SKM-1 (cell line): ENCODE results near the gene MTG1.
"Not testable (repeated sequence)": the region's sequence is repeated elsewhere in the genome, so short reads cannot be mapped to it uniquely, and the experiment has no call there.

Experiments used
- DNase-seq: peaks from one replicate; lab custom pipeline; 2025; ENCODE audit not compliant: unreplicated experiment; lab: John Stamatoyannopoulos, UW

The MTG1 gene

DNA sequence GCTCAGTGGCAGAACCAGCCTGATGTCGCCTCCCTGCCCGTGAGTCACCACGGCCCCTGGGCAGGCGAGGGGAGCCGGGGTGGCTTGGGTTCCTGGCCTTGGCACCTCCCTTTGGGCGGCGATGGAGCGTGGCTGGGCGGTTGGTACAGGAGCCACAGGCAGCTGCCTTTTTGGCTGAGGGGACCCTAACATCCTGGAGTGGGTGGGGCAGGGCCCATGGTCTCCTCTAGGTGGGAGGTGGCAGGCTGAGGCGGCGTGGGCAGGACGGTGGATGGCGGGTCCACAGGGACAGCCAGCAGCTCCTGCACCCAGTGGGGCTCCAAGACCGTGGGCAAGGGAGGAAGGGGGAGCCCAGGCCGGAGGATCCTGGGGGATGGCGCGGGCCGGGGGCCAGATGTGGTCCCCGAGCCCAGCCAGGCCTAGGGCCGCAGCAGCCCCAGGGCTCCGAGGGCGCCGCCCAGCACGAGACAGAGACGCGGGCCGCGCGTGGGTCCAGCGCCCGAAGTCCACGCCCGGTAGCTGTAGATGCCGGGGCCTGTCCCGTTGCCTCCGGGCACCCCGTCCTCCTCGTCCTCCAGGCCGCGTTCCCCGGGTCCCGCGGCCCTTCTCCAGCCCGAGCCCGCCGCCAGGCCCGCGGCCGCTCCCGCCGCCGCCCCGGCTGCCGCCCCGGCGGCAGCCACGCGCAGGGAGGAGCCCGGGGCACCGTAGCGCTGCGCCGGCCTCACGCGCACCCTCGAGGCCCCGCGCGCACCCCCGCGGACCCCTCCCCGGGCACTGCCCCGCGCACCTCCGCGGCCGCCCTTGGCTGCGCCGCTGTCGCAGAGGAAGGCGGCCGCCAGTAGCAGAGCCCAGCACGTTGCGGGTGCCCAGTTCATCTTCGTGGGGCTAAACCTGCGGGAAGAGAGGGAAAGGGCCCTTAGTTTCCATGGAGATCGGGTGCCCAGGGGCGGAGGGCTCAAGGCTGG is 29.1 kb downstream of the MTG1 start:
- no peak for DNase-seq

DNA sequence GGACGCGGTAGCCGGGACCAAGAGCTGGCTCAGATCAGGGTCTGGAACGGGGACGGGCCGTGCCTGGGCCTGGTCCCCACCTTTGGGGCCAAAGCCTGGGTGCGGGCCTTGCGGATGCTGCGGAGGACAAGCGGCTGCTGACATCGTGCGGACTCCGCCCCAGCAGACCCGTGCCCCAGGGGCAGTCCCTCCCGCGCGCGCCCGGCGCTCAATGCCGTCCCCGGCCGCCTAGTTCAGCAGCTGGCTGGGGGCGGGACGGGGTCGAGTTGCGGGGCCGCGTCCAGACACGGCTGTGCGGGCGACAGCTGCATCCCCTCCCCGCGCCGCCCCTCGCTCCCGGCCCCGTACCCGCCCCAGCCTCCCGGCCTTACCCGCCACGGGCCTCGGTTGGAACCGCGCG is 30.1 kb downstream of the MTG1 start:
- DNase-seq, result not testable (repeated sequence)

DNA sequence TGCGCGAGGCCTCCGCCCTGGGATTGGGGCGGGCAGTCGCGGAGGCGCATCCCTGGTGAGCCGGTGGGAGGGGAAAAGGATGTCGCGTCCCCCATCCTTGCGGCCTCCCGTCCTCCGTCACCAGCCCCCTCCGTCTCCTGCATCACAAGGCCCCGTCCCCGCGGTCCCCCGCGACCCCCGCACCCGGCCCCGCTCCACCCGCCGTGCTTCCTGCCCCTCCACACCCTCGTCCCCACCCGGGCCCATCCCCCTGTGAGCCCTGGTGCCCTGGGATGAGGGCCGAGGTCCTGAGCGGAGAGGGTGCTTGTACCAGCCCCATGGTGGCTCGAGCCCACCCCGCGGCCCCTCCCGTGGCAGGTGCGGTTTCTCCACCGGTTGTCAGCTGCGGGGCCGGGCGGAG is 30.6 kb downstream of the MTG1 start, which contains the start of gene SPRN:
Gene SPRN (minus strand): TSS at position 25 of the 400 bp plus-strand sequence. CDS start 944 bp downstream, outside the sequence.
- not testable (repeated sequence) for DNase-seq

DNA sequence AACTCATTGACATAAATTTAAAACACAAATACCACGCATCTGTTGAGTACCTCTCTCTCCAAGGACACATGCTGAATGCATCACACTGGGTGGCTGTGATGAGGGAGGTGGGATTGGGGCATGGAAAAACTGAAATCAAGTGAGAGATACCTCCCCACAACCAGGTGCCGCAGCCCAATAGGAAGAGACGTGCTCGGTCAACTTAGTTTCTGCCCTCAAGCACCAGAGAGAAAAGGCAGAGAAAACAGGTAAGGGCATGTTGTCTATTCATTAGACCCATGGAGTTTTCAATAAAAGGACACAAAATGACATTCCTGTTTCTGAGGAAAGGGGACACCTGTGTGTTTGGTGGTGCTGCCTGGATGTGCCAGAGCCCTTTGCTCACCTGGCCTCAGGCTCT is 35.6 kb downstream of the MTG1 start:
- DNase-seq, result not testable (repeated sequence)

DNA sequence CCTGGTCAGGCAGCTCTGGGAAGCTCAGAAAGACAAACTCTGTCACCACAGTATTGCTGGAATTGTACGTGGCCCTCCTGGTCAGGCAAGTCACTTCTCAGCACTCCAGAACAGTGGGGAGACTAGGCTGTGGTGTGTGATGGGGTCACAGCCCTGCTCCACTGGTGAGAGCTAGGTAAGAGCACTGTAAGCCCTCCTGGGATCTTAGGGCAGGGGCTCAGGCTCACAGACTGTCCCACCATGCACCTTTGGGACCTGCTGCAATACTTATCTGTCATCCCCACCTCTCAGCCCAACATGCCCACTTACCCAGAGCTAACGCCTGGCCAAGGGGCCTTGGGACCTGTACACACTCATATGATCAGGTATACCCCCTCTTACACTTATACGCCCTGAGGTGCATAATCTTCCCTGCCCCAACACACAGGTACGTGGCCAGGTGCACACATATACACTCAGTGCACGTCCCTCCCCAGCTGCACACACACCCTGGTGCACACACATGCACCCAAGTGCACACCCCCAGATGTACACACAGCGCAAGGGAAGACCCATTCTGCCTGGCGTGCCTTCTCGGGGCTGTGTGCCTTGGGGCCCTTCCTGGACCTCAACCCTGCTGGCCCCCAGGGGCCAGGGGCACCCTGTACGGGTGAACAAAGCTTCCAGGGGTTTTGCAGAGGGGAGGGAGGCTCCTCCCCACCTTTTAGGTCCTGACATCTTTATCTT is 38.1 kb downstream of the MTG1 start:
- DNase-seq, result not testable (repeated sequence)

DNA sequence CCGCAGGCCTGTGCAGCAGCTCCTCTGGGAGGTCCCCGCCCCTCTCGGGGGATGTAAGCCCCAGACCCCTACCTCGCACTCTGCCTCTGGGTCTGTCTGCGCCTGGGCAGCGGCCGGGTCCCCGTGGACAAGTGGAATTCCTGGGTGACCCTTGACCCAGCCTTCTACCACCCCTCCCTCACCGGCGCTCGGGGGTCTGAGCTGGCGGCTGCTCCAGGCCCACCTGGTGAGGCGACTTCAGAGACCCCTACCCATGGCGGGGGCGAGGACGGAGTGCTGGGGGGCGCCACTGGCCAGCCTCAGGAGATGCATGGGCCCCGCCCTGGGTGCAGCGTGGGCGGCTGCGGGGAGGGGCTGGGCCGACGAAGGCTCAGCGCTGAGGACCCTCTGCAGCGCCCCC is 38.8 kb downstream of the MTG1 start:
- DNase-seq, result not testable (repeated sequence)

DNA sequence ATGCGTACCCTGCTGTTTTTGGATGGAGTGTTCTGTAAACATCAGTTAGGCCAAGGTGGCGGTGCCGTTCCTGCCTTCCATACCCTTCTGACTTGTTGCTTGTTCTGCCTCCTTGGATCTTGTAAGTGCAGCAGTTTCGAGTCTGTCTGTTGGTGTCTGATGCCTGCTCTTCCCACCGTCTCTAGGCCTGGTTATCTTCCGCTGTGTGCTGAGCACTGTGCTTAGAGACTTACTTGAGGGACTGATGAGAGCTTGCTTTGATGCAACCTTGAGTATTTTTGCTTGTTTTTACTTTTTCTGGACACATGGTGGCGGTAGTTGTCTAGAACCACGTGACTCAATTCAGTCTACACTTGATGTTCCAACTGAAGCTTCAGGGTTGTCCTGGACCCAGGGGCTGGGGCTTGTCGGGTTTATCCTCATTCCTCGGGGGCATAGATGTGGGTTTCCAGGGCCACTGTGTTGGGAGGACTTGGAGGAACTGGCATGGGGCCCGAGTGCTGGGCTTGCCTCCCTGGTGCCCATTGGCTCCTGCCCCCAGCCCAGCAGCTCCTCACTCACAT is 44.8 kb downstream of the MTG1 start:
- DNase-seq, result peak; percentile 63

DNA sequence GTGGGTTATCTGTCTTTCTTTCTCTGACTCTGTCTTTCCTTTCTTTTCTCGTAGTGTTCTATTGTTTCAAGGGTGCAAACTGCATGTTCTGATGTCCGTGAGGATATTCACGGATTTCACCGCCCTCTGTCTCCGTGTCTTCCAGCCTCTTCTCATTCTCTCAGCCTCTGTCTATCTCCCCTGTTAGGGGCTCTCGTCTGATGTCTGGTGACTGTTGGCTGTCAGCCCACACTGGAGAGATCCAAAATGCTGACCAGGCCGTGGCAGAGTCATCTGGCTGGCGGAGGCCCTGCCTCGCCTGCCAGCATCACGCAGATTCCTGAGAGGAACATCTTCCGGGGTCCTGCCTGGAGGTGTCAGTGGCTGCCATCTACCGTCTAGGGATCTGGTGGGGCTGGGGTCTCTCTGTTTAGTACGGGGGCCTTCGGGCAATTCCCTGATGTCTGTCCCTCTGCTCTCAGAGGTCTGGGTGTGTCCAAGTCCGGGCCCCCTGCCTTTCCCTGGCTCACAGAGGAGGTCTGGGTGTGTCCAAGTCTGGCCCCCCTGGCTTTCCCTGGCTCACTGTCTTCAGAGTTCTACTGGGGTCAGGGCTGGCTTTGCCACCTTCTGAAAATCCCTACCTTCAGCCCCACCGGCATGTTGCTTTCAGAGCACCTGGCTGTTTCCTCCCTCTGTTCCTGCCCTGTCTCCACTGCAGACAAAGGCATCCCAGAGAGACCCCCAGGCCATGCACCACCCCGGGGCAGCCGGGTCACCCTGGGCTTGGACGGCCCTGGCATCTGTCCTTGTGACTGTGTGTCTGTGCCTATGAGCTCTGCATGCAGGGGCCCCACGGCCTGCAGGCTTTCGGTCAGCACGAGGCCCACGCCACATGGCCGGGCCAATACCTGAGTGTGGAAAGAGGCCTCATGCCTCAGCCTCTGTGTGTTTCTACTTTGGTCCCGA is 45.8 kb downstream of the MTG1 start:
- DNase-seq, result no peak

DNA sequence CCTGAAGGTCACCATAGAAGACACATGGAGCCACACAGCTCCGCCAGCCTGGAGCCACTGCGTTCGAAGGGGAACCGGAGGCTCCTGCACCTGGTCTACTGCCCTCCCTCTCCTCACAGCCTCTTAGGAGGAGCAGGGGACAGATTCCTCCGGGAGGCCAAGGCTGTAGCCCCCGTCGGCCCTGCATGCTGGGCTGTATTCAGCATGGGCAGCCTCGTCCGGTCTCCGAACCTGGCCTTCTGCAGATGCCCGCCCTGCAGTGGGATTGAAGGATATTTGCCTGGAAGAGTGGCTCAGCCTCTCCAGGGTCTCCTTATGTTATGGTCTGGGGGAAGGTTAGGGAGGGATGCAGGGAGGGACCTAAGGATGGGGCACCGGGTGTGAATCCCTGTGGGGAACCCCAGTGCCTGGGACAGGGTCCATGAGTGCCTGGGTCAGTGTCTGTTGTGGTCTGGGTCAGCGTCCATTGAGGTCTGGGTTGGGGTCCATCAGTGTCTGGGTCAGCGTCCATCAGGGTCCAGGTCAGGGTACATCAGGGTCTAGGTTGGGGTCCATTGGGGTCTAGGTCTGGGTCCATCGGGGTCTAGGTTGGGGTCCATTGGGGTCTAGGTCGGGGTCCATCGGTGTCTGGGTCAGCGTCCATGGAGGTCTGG is 46.8 kb downstream of the MTG1 start:
- no peak for DNase-seq

DNA sequence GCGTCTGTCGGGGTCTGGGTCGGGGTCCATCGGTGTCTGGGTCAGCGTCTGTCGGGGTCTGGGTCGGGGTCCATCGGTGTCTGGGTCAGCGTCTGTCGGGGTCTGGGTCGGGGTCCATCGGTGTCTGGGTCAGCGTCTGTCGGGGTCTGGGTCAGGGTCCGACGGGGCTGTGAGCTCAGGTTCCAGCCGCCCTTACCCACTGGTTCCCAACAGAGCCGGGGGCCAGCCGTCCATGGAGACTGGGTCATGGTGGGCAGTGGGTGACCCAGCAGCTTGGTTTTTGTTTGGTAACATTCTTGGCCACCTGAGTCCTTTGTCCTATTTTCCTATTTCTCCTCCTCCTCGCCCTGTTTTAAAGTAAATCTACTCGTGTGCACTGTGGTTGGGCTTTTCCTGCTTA is 47.4 kb downstream of the MTG1 start:
- DNase-seq, result not testable (repeated sequence)

DNA sequence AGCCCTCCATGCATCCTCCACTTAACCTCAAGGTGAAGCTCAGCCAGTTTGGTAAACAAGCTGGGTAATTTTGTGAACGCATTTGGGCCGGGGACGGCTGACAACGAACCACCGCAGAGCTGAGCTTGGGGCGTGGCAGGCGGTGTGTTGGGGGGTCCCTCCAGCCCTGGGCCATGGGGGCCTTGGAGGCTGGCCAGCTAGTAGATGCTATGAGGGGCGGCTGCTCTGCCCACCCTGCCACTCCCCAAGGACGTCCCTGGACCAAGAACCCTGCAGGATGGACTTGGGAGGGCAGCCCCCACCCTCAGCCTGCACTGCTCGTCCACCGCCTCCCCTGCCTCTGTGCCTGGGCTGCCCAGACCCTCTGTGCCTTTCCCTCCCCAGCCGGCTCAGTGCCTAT is 47.8 kb downstream of the MTG1 start:
- no peak for DNase-seq

DNA sequence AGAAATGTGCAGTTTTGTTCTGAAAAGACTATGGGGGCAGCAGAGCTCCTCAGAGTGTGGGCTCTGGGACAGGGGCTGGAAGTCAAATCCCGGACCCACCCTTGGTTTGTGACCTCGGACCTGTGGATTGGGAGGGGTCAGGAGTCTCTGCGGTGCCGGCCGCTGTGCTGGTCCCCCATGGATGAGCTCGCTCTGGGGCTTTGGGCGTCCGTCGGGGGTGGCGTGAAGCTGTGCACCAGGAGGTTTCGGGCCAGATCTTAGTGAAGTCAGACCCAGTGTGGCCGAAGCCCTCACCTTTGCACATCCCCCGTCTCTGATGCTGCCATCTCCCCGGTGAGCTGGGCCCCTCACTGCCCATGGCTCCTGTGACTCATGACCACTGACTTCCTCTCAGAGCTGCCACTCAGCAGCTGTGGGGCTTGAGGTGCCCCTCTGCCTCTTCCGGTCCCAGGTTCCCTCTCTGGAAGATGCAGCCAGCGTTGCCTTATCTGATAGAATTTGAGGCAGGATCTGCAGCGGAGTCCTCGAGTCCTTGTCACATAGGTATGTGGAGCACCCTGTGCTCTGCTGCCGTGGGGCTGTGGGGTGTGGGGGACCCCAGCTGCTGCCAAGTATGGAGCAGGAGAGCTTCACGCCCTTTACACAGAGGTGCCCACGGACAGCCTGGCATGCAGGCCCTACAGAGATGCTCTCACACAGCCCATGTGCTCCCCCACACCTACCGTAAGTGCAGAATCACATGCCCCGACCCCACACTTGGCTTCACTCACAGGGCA is 48.4 kb downstream of the MTG1 start:
- peak; percentile 20 for DNase-seq

DNA sequence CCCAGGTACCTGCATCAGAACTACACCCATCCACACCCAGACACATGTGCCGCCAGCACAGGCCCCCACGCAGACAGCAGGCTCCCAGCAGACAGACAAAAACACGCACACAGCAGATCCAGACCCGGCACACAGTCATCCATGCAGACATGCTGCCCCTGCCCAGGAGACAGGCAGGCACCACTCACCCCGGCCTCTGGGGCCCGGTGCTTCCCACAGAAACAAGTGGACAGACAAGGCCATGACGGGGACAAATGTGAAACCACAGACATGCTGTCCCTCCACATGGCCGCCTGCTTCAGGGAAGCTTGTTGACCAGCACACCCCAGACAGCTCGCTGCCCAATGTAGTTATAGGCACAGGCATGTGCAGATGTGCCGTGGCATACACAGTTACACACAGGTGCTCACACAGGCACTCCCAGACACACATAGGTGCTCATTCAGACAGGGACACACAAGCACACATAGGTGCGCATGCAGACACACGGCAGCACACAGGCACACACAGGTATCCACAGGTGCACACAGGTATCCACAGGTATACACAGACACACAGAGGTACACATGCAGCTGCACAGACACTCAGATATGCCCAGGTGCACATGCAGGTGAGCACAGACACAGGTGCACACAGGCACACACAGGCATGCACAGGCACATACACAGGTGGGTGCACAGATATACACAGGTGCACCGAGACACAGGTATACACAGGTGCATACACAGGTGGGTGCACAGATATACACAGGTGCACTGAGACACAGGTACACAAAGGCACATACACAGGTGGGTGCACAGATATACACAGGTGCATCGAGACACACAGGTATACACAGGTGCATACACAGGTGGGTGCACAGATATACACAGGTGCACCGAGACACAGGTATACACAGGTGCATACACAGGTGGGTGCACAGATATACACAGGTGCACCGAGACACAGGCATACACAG is 49.3 kb downstream of the MTG1 start:
- no peak for DNase-seq

DNA sequence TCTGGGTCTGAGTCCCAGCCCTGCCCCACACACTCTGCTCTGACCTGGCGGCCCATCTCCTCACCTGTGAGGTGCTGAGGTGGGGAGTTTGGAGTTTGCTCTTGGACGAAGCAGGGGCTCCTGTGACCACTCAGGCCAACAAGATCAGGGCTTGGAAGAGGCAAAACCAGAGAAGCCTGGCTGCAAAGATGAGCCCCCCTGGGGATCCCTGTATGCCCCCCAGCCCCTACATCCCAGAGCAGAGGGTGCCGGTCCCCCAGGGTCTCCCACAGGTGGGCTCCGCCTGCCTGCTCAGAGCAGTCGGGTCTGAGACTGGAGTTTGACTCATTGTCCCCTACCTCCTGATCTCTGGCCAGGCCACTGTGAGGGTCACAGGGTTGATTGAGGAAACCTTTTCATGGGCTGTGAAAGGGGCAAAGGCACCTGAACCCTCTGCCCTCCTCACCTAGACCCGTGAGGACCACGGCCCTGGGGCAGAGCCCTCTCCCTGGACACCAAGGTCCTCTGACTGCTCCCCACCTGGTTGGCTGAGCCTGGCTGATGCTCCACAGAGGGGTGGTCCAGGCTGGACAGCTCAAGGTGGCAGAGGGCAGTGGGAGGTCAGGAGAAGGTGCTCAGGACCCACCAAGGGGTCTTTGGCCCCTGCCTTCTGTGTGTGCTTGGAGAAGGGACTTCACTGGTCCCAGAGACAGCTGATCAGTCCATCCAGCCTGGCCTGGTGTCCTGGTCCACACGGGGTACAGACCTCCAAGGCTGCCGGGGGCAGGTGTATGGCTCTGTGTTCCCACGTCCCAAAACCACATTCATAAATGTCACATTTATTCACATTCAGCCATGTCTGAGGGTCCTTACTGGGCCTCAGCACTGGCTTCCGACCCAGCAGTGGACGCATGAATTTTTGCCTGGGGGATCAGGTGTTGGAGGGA is 50.6 kb downstream of the MTG1 start:
- no peak for DNase-seq

DNA sequence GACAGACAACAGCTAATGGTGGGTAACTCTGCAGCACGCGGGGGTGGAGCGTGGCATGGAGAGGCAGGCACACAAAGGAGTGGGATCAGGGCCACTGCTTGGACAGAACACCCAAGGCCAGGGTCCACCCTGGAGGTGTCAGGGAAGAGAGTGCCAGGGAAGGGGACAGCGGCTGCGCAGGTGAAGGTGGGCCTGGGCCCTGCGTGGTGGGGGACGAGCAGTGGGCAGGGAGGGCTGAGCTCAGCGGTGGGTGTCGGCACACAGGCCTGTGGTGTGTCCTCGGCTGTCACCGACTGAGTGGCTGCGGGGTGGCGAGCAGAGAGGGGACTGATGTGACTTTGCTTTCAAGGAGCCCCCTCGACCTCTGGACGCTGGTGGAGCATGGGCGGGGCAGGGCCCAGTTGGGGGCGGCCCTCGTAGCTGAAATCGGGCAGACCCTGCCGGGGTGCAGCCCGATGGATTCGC is 51.3 kb downstream of the MTG1 start:
- no peak for DNase-seq

DNA sequence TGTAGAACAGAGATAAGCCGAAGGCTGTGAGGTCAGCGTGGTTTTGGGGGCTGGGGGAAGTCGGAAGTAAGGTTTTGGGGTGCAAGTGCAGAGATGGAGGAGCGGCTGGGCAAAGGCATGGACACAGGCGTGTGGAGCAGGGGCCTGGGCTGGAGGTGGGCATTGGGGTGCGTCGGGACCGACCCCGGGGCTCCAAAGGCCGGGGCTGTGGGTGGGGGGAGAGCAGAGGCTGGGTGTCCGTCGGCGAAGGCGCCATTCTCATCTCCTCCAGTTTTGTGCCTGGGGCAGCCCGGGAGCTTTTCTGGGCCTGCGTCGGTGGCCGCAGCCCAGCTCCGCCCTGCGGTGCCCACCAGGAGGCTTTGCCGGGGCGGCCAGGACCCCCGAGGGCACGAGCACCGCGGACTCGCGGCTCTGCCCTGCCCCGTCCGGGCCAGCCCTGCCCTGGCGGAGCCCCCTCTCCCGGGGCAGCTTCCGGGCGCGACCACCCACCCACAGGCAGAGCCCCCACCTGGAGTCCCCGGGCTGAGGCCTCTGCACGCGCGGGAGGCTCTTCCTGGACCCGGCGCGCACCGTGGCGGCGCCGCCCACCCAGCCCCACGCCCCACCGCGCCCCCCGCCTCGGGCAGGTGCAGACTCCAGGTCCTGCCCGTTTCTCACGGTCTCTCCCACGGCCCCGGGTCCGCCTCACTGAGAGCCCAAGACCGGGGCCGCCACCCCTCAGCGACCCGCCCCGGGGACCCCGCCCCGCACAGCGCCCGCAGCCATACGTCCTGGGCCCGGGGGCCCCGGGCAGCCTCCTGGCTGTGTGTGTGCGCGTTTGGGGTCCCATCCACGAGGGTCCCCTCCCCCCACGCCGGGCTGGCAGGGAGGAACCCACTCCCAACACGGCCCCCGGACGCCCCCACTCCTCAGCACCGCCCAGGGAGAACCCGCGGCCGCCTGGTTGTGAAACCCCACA is 52.1 kb downstream of the MTG1 start:
- DNase-seq, result no peak
